GM18909 (cell line): Measurements from ENCODE around the gene PHACTR3.

Source experiments
- ATAC-seq: cut with Tn5 transposase; IDR thresholded peaks from one replicate; pipeline ENCODE4 v1.9.1; 2021; ENCODE audit warnings: mild to moderate bottlenecking; ENCODE audit not compliant: unreplicated experiment, poor library complexity

PHACTR3 gene

DNA sequence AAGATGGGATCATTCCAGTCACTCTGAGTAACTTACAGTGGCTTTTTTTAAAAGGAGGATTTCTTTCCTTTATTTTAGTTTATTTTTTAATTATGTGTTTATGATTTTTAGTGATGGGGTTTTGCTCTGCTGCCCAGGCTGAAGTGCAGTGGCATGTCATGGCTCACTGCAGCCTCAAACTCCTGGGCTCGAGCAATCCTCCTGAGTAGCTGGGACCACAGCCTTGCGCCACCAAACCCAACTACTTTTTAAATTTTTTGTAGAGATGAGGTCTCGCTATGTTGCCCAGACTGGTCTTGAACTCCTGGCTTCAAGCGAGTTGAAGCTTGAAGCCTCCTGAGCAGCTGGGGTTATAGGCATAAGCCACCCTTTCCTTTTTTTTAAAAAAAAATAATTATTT lies 31.8 kb upstream of the PHACTR3 start:
- ATAC-seq: no peak

DNA sequence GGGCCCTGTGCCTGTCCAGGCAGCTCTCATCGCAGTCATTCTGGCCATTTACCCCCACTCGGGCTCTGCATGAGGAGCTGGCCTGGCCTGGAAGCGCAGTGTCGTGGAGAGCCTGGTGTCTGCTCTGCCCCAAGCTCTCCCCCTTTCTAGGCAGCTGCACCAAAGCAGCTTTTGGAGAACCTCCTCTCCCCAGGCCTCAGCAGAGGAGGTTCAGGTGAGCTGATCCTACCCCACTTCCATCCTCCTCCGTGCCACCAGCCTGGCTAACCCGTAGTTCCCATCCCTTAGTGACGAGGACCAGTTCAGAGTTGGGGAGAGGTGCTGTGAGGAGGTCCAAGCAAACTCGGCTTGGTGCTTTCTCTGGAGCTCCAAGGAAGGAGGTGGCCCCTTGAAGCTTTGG lies 30.5 kb upstream of the PHACTR3 start:
- no peak for ATAC-seq

DNA sequence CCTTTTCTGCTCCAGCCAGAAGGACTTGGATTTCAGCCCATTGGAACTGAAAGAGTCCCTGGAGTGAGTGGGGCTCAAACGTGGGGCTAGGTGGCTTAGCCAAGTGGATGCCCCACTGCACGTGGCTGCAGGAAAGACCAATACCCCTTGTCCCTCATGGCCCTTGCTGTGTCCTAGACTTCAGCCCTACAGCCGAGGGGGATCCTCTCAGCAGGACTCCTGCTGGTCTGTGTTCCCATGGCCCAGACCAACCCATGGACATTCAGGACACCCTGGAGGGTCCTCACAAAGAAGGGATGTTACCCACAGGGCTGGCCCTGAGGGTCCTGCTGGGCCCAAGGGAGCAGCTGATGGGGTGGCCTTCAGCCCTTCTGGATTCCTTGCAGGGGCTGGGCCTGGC lies 30.0 kb upstream of the PHACTR3 start:
- no peak for ATAC-seq

DNA sequence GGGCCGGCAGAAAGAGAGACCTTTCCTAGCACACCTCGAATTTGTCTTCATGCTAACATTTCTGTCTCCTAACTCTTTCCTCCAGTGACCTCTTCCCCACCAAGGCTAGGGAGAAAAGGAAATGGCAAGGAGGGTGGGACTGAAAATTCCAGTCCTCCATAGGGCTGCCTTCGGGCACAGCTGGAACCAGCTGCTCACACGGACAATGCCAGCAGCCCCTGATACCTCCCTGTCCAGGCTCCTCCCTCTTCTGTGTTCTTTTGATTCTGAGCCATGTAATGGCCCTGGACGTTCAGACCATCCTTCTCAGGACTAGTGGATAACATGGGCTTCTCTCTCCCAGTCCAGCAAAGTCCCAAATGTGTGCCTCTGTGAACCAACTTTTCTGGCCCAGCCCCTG lies 29.1 kb upstream of the PHACTR3 start:
- ATAC-seq: no peak

DNA sequence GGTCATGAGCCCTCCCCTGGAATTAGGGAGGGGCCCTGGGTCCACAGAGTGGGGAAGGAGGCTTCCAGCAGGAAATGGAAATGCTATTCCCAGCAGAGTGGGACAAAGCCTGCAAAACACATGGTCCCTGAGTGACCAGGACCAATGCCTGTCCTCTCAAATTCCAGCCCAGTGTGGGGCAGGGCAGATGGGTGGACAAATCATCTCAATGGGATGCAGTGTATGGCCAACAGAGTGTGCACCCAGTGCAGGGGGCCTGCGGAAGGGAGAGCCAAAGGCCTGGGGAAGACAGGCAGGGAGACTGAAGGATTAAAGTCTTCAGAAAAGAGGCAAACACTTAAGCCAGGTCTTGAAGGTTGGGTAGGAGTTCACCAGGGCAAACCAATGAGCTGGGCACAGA lies 28.7 kb upstream of the PHACTR3 start:
- ATAC-seq: no peak

DNA sequence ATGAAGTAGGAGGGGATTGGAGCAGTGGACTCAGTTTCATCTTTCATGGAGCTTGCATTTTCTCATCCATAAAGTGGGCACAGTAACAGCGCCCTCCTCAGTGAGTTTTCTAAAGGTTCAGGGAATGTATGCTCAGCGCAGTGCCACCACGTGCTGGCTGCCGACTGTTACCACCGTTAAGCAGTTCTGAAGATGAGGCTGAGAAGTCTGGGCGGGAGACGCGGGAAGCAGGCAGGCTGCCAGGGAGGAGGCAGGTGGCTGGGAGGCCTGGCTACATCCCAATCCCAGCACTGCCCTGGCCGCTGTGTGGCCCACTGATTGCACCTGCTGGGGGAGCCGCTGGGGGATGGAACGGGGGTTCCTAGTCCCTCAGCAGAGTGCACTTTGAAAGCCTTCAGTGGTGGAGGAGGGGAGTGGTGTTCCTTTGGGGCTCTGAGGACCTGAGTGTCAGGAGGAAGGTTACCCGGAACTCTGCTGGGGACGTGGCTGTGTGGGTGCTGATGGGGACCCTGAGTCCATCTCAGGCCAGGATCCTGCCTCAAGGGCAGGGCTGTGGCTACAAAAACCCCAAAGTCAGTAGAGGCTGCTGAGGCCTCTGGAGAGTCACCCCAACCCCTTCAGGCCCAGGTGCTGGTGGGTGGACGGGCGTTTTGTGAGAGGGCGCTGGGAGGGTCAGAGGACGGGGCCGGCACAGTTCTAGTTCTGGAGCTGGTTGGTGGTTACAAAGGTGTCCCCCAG lies 28.0 kb upstream of the PHACTR3 start:
- no peak for ATAC-seq

DNA sequence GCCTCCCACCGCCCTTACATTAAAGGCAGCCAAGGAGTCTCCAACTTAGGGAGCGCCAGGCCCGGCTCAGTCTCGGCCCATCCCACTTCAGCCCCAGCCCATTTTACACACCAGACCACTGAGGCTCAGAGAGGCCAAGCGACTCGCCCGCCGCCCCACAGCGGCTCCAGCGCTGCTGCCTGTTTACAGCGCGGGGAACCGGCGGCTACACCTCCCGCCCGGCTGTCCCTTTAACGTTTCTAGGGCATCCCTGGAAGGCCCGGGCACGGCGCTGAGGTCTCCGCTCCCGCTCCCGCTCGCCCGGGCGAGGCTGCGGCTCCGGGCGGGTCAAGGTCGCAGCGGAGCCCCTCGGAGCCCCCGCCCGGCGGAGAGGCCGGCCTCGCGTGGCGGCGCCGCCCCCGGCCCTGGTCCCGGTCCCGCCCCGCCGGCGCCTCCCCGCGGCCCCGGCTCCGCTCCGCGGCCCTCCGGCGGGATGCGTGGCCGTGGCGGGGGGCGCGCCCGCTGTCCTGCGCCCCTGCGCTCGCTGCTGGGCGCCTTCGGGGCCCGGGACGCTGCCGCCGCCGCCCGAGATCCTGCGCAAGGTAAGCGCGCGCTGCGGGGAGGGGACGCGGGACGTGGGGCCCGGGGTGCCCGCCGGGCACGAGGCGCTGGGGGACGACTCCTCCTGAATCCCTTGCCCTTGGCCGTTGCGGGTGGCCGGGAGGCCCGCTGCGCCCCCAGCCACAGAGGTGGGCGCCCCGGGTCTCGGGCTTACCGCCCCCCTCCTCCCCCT lies 27.1 kb upstream of the PHACTR3 start:
- ATAC-seq: no peak

DNA sequence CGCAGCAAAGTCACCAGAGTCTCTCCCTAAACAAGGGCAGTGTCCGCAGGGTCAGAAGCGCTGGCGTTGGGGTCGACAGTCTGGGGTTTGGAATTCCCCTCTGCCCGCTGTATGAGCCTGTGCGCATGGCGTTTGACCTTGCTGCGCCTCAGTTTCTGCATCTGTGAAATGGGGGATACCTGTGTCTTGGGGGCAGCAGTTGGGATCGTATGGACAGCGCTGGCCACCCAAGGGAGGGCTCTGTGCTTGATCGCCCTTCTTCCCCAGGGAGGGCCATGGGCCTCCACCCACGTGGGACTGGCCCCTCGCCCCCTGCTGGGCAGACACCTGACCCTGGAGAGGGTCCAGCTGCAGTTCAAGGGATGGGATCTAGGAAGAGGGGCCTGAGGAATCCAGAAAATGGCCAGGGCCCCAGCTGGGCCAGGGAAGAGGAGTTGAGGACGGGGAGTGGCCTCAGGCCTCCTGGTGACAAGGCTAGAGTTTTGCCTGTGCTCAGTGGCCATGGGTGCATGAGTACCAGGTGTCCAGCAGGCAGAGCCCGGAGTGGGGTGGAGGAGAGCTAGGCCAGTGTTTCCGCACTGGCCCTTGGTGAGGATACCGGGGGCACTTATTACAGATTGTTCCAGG lies 26.4 kb upstream of the PHACTR3 start:
- no peak for ATAC-seq

DNA sequence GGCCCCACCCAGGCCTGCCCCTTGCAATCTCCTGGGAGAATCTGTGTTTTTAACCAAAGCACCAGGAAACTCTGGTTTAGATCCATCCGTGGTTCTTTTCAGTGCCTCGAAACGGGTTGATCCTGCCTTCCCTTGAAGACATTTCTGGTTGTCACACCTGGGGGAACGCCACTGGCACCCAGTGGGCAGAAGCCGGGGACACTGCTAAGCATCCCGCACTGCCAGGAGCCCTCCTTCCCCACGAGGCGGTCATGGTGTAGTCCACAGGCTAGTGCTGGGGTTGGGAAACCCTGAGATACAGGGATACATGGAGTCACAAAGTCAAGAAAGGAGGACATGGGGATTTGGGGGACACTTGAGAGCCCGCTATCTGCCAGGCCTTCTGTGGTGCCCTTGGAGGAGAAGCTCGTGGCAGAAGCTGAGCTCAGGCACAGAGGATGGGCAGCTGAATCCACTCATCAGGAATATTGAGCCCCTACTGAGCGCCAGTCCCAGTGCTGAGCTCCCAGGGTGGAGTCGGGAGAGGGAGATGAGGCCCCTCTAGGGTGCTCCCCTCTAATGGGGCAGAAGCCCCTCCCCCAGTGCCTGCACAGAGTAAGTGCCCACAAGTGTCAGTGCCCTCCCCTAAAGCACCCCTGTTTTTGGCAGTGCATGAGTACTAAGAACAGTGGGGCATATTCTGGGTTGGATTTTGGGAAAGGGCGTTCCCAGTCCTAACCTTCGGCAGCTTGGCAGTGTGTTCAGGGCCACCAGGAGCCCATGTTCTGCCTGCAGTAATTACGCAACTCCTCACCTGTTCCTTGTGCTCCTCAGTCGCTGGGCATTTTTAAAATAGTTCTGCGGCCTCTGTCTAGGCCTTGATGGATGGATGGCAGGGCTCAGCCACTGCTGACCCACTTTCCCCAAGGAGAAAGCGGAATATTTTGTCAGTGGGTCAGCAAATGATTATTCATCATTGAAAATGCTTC lies 25.6 kb upstream of the PHACTR3 start:
- no peak for ATAC-seq

DNA sequence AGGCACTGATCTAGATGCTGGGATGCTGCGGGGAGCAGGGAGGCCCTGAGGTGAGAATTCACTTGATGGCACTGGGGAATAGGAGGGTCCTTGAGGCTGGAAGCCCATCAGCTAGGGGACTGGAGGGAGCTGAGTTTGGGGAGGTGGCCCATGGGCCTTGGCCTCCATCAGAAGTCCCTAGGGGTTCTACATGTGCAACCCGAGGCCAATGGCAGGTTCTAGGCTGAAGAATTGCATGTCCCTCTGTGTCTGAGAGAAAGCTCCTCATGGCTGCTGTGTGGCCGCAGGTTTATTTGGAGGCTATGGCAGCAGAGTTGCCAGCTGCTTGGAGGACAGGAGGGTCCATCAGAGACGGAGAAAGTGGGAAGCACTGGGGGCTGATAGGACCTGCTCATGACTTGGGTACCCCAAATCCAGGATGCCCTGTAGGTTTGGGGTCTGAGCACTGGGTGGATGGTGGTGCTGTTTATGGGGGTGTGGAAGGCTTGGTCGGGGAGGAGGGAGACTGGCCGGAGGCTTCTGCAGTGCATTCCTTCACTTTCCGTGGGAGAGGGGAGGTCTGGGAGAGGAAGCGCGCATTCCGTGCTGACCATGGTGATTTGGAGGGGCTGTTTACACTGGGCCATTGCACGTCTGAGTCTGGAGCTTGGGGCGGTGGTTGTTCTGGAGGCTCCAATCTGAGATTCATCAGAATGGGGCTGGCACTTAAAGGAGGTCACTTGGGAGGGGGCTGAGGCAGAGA lies 24.8 kb upstream of the PHACTR3 start:
- no peak for ATAC-seq

DNA sequence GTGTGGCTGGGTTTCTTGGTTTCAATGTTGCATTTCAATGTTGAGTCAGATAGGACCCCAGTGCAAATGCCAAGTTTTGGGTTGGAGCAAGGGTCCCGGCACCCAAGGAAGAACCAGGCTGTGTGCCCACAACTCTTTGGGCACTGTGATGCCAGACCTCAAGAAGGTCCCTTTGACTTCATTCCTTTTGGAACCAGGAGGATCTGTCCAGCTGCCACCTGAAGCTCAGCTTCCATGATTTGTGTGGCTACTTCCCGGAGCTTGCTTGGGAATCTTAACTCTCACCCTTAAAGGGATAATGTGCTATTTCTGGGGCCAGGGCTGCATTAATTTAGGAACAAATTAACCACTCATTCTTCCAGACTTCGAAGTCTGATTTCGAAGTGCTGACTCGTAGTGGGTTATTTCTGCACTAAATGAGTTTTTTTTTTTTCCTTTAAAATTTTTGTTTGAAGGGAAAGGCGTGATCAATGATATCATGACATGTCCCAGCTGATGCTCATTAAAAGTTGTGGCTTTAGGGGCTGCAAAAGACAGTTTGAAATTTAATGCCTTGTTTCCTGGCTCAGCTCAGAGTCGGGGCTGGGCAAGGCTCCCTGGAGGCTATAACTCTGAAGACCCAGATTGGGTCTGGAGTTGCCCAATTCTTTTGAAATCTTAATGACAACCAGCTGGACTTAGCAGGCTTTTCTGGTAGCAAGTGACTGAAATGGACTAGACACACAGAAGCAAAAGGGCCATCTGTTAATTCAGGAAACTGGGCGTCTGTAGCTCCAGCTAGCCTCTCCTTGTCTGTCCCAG lies 24.0 kb upstream of the PHACTR3 start:
- ATAC-seq: no peak

DNA sequence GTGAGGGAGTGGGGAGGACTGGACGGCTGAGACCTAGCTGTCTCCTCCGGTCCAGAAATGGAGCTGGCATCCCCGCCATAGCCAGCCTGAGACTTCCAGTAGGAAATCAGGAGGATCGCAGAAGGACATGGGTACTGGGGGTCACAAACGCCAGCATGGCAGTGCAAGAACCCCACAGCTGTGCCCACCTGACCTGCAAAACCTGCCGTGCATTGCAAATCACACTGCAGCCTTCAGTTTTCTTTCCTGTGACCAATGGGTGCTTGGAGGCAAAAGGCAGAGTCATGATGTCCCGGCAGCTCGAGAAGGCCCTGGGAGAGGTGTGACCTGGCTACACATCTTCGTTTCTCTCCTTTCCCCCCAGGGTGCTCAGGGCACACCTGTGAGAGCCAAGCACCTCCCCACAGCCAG lies 23.3 kb upstream of the PHACTR3 start:
- ATAC-seq: no peak

DNA sequence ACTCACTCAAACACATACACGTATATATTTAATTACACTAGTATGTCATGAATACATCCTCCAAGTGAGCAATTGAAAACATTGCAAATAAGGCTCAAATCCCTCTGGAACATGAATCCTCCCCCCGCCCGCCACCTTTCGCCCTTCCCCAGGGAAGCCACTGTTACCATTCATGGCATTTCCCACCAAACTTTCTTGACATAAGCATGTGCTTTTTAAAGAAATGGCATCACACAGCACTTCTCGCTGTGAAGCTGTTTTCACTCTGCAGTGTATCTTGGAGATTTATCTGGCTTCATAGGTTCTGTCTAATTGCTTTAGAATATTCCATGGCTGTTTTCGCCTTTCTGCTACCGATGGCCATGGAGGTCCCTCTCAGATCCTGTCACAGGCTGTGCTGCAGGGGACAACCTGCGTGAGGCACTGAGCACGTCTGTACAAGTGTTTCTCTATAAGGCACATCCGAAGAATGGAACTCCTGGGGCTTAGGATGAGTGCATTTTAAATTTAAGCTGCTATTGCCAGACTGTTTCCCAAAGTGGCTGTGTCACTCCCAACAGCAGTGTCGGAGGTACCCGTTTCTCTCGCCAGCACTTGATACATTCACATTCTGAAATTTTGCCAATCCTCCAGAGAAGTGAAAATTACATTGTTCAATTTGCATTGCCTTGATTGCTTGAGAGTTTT lies 22.2 kb upstream of the PHACTR3 start:
- no peak for ATAC-seq

DNA sequence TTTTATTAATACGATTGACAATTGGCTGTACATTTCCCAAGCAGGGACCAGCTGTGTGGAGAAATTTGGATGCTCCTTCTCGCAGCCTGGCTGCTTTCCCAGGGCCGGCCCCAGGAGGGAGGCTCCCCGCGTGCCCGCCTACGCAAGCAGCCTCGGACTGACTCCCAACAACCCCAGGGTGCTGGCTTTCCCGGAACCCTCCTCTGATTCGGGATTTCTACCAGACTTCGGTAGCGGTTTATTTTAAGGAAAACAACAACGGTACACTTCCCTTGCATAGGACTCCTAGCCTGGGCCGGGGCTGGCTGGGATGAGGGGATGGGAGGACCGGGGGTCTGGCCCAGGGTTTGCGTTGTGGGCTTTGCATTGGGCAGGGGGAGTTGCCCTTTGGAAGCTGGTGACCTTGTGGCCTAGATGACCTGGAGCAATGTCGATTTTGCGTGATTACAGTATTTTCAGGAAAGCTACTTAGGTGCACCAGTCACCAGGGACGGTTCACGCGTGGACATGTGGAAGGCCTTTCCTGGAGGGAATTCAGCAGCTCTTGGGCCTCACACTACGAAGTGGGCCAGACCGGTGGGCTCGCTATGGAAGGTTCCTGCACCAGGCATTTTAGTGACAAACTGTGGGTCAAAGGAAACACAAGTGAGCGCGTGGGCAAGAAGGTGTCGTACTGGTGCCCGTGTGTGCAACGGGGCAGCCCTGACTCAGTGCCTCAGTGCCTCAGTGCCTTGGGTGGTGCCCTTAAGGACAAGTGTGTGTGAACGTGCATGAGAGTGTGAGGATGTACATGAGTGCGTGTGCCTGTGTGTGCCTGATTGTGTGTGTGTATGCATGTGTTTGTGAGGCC lies 20.7 kb upstream of the PHACTR3 start:
- ATAC-seq: no peak

DNA sequence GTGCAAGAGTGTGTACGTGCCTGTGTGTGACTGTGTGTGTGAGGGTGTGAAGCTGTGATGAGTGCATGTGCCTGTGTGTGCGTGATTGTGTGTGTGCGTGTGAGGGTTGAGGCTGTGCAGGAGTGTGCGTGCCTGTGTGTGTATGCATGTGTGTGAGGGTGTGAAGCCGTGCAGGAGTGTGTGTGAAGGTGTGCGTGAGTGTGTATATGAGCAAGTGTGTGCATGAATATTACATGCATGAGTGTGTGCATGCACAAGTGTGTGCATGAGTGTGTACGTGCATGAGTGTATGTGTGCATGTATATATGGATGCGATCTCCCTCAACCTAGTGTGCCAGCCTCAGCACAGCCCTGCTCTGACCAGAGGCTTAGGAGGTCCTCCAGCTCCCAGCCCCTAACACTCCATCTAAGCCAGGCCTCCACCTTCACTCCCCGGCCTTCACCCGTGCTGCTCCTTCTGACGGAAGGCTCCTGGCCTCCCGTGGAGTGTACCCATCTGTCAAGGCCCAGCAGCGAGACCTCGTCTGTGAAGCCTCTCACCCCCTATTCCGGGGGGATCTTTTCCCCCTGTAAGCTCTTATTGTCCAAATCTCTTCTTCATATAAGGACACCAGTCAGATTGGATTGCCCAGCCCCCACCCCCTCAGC lies 19.9 kb upstream of the PHACTR3 start:
- ATAC-seq: no peak

DNA sequence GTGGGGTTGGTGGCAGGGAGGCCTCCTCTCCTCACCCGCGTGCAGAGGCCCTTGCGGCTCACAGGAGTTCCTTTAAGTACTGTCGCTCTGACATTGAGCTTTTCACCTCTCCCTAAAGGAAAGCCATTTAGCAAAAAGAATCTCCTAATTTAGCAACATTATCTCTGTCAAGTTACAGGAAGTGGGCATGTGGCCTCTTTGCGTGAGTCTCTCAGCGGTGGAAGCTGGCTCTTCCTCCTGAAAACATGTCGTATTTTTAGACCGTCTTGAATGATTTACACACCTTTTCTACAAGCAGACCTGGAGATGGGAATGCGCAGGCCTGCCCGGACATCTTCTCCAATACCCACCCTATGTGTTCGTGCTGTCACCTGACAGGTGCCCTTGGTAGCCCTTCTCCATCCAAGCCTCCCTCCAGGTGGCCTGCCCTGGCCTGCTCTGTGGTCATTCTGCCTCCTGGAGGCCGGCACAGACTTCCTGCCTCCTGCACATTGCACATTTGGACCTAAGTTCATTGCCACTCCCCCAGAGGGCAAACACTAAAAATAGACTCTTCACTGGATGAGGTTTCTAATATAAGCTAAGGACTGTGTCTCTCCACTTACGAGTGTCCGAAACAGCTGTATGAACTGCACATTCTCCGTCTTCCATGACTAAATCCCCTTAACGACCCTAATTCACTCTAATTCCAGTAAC lies 18.5 kb upstream of the PHACTR3 start:
- no peak for ATAC-seq
